Stimulated activated CD4-positive, alpha-beta T cell treated with anti-CD3 and anti-CD28 coated beads, Interleukin-4, amount 100 ng/mL, for 4 hours (primary cell): ENCODE measurements around the gene DISP3.
A peak's percentile ranks its signal among the peaks of the same experiment; 100 is the strongest.

Experiments
- DNase-seq, 2 experiments: peaks; one replicate each; pipeline ENCODE4 v3.0.0-alpha.2; 2020

The DISP3 gene, protein sequence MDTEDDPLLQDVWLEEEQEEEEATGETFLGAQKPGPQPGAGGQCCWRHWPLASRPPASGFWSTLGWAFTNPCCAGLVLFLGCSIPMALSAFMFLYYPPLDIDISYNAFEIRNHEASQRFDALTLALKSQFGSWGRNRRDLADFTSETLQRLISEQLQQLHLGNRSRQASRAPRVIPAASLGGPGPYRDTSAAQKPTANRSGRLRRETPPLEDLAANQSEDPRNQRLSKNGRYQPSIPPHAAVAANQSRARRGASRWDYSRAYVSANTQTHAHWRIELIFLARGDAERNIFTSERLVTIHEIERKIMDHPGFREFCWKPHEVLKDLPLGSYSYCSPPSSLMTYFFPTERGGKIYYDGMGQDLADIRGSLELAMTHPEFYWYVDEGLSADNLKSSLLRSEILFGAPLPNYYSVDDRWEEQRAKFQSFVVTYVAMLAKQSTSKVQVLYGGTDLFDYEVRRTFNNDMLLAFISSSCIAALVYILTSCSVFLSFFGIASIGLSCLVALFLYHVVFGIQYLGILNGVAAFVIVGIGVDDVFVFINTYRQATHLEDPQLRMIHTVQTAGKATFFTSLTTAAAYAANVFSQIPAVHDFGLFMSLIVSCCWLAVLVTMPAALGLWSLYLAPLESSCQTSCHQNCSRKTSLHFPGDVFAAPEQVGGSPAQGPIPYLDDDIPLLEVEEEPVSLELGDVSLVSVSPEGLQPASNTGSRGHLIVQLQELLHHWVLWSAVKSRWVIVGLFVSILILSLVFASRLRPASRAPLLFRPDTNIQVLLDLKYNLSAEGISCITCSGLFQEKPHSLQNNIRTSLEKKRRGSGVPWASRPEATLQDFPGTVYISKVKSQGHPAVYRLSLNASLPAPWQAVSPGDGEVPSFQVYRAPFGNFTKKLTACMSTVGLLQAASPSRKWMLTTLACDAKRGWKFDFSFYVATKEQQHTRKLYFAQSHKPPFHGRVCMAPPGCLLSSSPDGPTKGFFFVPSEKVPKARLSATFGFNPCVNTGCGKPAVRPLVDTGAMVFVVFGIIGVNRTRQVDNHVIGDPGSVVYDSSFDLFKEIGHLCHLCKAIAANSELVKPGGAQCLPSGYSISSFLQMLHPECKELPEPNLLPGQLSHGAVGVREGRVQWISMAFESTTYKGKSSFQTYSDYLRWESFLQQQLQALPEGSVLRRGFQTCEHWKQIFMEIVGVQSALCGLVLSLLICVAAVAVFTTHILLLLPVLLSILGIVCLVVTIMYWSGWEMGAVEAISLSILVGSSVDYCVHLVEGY (N-terminal part only)

DNA sequence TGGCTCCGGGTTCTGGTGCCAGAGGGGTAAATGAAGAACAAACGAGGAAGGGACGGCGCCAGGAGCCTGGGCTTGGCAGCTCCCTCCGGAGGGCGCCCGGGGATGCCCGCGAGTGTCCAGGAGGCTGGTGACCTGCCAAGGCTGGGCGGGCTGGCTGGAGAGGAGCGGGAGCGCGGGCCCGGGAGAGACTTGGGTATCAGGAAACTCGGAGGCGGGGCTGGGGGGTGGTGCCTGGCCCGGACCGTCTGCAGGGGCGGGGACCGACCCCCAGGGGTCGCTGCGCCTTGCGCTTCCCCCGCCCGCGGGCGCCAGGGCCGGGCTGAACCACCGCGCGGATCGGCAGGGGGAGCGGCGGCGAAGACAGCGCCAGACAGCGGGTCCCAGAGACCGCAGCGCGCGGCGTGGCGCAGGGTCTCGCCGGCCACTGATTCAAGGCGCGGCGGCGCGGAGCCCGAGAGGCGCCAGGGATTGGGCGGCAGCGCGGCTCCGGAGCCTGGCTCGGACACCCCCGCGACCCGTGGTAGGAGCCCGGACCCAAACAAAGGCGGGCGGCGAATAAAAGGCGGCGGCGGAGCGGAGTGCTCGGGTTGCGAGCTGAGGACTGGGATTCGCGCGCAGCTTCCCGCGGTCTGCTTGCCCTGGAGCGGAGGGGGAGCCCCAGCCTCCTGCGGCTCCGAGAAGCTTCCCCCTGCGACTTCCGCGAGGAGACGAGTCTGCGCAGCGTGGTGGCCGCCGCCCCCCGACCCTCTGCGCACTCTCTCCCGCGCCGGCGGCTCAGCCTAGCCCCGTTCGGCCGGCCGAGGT lies at the start of gene DISP3:
Gene DISP3 (plus strand): TSS at position 585 of the 804 bp plus-strand sequence. CDS start 21,838 bp downstream, outside the sequence.
- DNase-seq = peak; percentile 50 to 74

DNA sequence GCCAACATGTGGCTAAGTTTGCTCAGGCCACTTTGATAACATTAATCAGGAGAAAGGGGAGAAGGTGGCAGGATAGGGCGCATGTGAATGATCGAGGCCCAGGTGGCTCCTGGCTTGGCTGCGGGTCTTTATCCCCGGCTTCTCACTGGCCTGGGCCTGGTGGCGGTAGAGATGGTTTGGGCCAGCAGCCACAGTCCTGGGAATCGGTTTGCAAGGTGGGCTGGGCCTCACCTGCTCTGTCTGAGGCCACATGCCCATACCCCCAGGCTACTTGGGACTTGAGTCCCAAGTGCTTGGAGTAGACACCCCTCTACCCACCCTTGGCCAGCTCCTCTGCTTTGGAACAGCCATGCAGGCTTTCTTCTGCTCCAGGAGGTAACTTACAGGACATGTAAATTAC lies 49.7 kb upstream of the DISP3 start:
- no peak for DNase-seq

DNA sequence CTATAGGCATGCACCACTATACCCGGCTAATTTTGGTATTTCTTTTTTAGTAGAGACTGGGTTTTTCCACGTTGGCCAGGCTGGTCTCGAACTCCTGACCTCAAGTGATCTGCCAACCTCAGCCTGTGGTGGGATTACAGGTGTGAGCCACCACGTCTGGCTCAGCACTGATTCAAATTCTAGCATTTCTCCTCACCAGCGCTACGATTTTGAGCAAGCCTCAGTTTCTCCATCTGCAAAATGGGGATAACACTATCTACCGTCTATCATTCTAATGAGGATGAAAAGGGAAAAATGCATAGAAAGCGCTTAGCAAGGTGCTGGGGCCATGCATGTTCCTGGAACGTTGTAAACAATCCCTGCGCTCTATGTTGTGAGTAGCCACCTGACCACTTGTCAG lies 49.0 kb upstream of the DISP3 start:
- DNase-seq = no peak

DNA sequence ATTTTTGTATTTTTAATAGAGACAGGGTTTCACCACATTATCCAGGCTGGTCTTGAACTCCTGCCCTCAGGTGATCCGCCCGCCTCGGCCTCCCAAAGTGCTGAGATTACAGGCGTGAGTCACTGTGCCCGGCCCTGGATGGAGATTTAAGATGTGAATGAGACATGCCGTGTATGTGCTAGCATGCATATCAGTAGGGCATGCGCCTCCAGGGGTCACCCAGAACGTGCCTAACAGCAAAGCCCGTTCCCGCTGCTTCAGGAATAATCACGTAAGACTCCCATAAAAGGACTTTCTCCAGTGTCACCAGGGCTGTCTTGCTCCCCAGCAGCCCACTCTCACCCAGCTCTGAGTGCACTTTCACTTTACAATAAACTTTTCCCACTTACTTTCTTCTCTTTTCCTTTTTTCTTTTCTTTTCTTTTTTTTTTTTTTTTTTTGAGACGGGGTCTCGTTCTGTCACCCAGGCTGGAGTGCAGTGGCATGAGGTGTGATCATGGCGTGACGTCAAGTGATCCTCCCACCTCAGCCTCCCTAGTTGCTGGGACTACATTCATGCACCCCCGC lies 46.9 kb upstream of the DISP3 start:
- no peak for DNase-seq

DNA sequence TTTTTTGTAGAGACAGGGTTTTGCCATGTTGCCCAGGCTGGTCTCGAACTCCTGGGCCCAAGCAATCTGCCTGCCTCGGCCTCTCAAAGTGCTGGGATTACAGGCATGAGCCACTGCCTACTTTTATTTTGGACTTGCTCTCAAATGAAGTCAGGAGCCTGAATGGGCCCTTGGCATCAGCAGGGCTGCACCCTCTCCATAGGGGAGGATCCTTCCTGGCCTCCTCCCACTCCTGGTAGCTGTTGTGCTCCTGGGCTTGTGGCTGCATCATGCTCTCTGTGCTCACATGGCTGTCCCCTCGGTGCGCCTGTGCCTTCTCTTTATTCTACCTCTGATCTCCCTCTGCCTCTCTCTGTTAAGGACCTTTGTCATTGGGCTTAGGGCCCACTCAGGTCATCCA lies 46.4 kb upstream of the DISP3 start:
- no peak for DNase-seq

DNA sequence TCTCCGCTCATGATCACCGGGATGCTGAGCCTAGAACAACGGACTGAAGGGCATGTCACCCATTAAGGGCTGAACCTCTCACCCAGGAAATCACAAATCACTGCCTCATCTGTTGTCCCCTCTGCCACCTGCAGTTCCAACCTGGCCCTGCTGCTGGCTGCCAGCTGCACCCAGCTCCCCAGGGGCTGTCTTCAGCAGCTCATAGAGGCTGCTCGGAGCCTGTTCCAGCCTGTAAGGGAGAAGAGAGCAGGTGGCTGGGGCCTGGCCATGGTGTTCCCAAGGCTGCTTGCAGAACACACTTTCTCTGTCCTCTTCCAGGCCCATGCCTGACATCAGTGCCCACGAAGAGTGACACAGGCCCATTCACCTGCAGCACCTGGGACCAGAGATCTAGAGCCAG lies 44.5 kb upstream of the DISP3 start:
- DNase-seq = no peak

DNA sequence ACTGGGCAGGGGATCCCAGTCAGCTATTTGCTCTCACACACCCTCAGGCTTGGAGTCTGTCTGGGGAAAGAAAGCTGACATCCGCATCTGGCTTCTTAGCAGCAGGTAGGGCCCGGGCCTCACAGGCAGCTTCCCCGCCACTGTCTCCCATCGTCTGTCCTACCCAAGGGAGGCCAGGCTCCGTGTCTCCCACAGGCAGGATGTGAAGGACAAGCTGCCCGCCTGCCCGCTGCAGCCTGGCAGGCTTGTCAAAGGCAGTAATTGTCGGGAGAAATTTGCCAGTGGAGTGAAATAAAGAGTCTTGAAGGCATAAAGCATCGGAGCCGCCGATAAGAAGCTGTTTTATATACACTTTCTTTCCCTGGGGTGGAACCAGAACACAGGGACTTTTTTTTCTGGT lies 44.0 kb upstream of the DISP3 start:
- DNase-seq = no peak

DNA sequence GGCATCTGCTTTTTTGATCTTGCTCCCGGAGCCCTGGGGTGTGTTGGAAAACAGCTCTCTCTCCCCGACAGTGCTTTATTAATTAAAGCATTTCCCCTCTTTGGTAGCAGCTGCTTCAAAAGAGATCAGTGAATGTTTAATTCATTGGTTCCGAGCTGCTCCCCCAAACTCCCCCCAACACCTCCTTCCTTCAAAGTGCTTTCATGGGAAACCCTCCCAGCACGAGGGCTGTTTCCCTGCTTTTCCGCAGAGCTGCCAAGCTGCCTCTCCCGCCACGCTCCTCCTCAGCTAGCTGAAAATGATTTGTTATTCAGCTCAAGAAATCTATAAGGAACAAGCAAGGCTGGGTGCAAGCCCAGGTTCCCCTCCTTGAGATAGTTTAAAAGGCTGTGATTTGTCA lies 40.0 kb upstream of the DISP3 start:
- no peak for DNase-seq

DNA sequence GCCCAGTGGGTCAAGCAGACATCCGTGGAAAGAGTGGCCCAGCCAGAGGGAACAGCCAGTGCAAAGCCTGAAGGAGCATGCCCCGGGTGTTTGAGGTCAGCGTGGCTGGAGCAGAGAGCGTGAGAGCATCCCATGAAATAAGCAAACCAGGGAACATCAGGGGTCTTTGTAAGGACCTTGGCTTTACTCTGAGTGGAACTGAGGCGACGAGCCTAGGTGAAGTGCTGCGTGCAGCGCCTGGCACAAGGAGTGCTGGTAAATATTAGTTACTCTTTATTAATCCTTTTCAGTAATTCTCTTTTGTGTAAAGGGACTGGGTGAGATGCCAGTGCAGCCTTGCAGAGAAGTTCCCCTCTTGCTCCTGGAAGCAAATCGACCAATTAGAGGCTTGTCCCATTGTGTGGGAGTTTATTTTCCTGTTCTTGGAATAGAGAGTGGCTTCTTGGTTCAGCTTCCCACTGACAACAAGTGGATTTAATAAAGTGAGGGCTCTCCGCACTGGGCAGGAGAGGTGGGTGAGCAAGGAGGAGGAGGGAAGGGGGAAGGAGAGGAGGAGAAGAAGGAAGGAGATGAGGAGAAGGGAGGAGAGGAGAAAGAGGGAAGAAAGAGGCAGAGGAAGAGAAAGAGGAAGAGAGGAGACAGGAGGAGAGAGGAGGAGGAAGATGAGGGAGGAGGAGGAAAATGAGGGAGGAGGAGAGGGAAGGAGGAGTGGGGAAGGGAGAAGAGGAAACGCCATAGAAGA lies 37.6 kb upstream of the DISP3 start:
- no peak for DNase-seq

DNA sequence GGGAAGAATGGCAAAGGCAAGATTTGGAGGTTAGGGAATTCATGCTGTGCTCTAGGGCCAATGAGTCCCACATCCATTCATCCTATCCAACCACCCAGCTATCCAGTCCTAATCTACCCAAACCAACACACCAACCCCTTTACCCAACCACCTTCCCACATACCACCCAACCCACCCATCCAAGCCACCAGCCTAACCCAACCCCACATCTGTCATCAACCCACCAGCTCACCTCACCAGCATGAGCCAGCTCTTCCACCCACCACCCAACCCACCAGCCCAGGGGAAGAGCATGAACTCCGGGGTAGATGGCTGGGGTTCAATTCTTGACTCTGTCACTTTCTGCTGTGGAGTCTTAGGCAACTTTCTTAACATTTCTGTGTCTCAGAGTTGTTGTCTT lies 35.9 kb upstream of the DISP3 start:
- no peak for DNase-seq

DNA sequence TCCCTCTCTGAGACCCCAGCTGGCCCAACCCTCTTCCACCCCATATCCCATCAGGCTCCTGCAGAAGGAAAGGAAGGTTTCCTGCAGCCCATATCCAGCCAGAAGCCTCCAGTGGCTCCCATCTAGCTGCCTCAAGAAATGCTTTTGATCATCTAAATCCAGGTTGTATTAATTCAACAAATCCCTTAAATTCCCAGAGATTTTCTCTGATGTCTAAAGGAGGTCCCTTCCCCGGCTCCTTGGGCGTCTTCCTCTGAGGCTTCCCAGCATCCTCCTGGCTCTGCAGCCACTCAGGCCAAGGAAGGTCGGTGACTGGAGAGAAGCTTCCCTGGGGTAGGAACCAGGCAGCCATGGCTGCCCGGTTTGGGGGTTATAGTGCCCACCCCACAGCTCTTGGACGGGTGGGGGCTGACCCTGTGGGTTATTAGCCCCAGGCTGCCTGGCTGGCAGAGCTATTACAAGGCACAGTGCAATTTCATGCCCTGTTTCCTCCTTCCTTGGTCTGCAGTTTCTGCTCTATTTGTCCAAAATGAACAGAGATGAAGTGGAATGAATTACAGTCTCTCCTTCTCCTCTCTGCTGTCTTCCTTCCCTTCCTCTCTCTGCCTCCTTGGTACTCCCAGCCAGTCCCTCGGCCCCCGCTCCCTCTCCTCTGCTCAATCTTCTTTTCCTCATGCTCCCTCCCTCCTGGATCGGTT lies 34.8 kb upstream of the DISP3 start:
- DNase-seq = no peak

DNA sequence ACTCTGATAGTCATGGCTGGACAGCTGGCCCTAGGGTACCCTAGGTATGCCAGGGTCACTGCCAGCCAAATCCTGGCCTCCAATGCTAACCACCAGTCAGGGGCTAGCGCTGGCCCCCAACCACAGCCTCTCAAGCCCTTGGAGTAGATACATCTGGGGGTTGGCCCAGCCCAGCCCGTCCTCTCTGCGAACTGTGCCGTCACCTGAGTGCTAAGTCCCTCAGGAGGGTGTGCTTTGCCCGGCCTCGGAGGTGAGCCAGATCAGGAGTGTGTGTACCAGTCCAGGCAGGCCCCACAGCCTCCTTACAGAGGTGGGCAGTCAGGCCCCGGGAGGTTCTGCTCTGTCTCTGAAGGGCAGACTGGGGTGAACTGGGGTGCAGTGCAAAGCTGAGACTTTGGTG lies 34.0 kb upstream of the DISP3 start:
- DNase-seq = no peak

DNA sequence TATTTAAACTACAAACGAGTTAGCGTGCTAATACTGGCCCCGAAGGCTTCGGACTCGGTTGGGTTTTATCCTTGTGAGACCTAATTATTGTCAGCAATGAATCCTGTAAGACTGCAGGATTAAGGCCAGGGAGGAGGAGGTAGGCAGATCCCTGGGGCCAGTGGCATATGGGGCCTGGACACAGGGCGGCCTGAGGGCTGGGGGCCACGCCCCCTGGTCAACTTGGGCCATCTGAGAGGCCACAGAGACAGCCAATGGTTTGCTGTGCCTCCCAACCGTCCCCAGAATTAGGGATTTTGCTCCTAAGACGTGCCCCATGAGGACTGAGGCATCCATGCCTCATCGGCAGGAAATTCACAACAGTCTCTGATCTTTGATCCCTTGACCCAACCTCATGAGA lies 31.1 kb upstream of the DISP3 start:
- DNase-seq = no peak

DNA sequence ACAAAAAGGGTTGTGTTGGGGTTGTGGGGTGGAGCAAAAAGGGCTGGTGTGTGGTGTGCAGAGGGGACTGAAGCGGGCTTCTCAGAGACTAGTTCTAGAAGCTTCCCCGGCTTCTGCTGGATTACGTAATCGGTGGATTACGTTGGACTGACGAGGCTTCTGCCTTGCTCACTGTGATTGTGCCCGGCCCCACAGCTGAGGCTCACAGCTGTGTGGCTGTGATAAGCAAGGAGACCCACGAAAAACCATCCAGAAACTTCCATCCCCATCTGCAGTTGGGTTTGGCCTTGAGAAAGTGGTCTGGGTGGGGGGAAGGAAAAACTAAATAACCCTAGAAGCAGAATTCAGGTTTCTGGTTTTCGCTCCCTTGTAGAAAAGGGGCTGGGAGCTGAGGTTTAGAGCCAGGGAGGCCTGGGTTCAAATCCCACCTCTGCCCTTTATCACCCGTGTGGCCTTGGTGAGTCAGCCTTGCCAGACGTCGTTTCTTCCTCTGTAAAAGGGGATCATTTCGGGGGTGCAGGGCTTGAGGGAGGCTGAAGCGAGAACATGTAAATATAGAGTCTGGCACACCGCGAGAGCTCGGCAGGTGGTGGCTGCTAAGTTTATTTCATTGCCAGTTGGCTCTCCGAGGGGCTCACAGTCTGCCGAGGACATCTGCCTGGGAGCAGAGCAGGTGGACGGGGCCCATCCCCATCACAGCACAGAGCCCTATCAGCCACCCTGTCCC lies 30.4 kb upstream of the DISP3 start:
- no peak for DNase-seq

DNA sequence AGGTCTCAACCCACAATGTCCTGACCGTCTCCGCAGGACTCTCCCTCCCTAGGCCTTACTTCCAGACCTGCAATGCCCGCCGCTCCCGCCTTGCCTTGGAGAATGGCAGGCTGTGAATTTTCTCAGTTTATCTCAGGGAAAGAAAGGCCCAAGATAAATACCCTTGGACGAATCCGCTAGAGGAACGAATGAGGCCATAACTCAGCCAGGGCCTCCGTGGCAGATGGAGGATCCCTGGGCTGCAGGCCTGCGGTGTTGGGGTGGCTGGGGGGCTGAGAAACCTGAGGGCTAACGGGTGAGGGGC lies 29.9 kb upstream of the DISP3 start:
- DNase-seq = no peak

DNA sequence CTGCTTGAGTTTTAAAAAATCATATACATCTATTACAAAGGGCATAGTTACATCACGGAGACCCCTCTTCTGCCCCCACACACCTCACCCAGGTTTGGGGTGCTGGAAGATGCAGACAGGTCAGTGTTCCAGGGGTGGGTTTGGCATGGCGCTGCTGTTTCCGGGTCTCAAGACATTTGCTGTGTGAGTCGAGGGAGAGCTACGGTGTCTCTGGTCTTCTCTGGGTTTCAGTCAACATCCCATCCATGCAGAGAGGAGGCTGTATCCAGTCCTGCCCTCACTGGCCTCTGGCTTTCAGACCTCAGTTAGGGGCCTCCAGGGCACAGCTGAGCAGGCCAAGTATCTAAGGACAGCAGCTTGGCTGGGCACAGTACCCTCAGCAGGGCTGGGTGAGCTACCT lies 28.6 kb upstream of the DISP3 start:
- DNase-seq = no peak

DNA sequence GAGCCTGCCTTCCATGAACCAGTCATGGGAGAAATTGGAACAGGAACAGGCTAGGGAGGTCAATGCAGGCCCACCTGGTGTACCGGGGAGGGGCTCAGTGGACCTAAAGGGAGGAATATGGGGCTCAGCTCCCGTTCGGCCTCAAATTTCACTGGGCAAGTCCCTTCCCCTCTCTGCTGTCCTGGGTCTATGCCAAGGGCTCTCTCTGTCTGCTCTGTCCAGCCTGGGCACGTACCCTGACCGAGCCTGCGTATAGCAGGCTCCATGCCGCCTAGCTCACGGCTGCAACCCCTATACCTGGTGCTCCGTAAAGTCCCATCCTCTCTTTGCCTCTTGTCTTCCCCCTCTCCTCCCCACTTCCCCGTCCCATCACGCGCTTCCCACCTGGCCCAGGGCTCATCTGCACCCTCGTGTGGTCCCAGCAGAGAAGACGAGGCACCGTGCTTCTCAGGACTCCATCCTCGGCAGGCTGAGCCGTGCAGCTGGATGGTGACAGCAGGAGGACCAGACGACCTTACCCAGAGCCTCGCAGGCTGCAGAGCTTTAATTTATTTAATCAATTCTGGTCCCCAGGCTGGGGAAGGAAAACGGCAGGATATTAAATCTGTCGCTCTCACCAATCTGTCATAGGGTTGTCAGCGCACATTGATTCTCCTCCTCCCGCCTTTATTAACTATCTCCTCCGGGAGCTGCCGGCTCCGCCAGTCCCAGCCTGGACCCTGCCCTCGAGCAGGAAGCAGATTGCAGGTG lies 25.0 kb upstream of the DISP3 start:
- DNase-seq = no peak

DNA sequence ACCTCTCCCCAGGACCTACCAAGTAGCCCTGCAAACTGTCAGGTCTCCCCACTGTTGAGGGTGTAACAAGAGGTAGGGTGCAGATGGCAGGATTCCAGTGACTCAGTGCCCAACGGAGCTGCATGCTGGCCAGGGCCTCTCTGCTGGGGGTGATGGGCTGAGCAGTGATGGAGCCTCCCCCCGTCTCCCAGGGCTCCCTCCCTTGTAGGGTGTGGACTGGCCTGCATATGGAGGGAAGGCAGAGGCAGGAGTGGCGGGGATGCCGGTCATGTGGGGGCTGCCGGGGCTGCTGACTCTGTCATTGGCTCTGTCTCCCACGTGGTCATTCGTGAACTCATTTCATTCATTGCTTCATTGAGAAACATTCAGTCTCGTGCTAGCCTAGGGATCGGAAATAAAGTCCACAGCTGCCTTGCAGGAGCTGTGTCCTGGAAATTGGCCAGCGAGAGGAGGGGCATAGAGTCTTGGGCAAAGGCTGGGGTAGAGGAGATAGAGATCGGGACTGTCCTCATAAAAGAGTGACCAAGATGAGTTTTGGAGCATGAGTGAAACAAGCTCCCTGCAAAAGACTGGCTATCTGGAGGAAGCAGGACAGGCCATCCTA lies 22.9 kb upstream of the DISP3 start:
- no peak for DNase-seq

DNA sequence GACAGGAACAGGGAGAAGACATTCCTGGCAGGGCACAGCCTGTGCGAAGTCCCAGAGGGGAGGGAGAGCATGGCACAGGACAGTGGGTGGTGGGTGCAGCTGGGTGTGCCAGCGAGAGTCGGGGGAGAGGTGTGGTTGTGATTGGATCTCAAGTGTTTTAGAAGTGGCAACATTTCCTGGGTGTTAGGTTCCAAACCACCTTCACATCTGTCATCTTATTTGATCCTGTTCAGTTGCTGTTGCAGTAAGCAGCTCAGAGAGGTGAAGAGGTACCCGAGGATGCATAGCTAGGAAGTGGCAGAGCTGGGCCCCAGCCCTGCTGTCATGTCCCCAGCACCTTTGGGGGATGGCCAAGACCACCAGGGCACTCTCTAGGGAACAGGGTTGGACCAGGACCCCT lies 22.0 kb upstream of the DISP3 start:
- no peak for DNase-seq
